ENCODE results near the gene ARHGAP12. TPM values are rescaled to one million over a fixed set of nuclear protein-coding genes. Genes with fewer than 3 reads are reported as not detected.

The ARHGAP12 gene
- total RNA-seq, 2 experiments from 2014 or later: 40.3 to 41.1 TPM

GRCh38 chr10:31940839-31941653, 12.4 kb upstream of the ARHGAP12 start:
- Histone ChIP-seq H3K4me3 (ENCODE audit: low read length) (no peak overlapping the region), H3K27me3 (ENCODE audit: control insufficient read depth in 1 of 2, insufficient read depth in 2 of 2, low read length in 2 of 2) (no peaks in the 10 kb centered on the region), H3K36me3 (ENCODE audit: insufficient read depth, low read length) (no peaks in the 10 kb centered on the region), H3K27ac (ENCODE audit: low read depth in 1 of 2, low read length in 2 of 2) (no peak overlapping the region), H3K9me3 (ENCODE audit: control insufficient read depth in 1 of 2, insufficient read depth in 1 of 2, low read length in 2 of 2) (no peaks in the 10 kb centered on the region), H3K4me1 (ENCODE audit: insufficient read depth, low read length) (no peaks in the 10 kb centered on the region)
- ATAC-seq (ENCODE audit: poor library complexity) (no peak), DNase-seq (no peak)
- Mint-ChIP-seq H3K4me3 (no peak overlapping the region), H3K27ac (no peak overlapping the region), H3K9me3 (no peaks in the 10 kb centered on the region), H3K4me1 (ENCODE audit: low read depth) (peaks cover 11% of the 10 kb centered on the region), H3K36me3 (ENCODE audit: low read depth) (no peaks in the 10 kb centered on the region), H3K27me3 (no peaks in the 10 kb centered on the region)
- CTCF ChIA-PET: no interaction called here
- POLR2A ChIA-PET: interaction anchor here (1.2 kb wide), 1 partner anchor 10 kb away, joined by 3 read pairs; no protein-coding TSS in a partner anchor
- intact Hi-C loops (cut with DNase I, micrococcal nuclease): no loop called here
- TF ChIP-seq CTCF (IDR thresholded peaks at IDR 0.05): no peak

- H3K27me3 ChIP-seq (ENCODE audit: control insufficient read depth in 1 of 2, insufficient read depth in 2 of 2, low read length in 2 of 2): no peaks in the 10 kb centered on the region
- ChIA-PET POLR2A (interaction anchor here (1.2 kb wide), 1 partner anchor 9 kb away, joined by 3 read pairs; no protein-coding TSS in a partner anchor), CTCF (no interaction called here)
- intact Hi-C loops (cut with DNase I, micrococcal nuclease): no loop called here
- Mint-ChIP-seq H3K9me3 (no peaks in the 10 kb centered on the region), H3K4me3 (no peak overlapping the region), H3K27ac (no peak overlapping the region), H3K27me3 (no peaks in the 10 kb centered on the region), H3K36me3 (ENCODE audit: low read depth) (no peaks in the 10 kb centered on the region), H3K4me1 (ENCODE audit: low read depth) (peaks cover 11% of the 10 kb centered on the region)
- no peak for TF ChIP-seq CTCF (IDR thresholded peaks at IDR 0.05)
- no peaks in the 10 kb centered on the region for H3K36me3 ChIP-seq (ENCODE audit: insufficient read depth, low read length)
- DNase-seq (no peak), ATAC-seq (ENCODE audit: poor library complexity) (no peak)
- no peak overlapping the region for H3K4me3 ChIP-seq (ENCODE audit: low read length)
- H3K4me1 ChIP-seq (ENCODE audit: insufficient read depth, low read length): no peaks in the 10 kb centered on the region
- no peak overlapping the region for H3K27ac ChIP-seq (ENCODE audit: low read depth in 1 of 2, low read length in 2 of 2)
- H3K9me3 ChIP-seq (ENCODE audit: control insufficient read depth in 1 of 2, insufficient read depth in 1 of 2, low read length in 2 of 2): no peaks in the 10 kb centered on the region
Observed at GRCh38 chr10:31939797-31940708, 11.4 kb upstream of the ARHGAP12 start.

- H3K4me3 Mint-ChIP-seq: no peak overlapping the region
- no peak overlapping the region for H3K27ac Mint-ChIP-seq
- H3K27me3 ChIP-seq (ENCODE audit: control insufficient read depth in 1 of 2, insufficient read depth in 2 of 2, low read length in 2 of 2): no peaks in the 10 kb centered on the region
- no peaks in the 10 kb centered on the region for H3K36me3 Mint-ChIP-seq (ENCODE audit: low read depth)
- no peak overlapping the region for H3K27ac ChIP-seq (ENCODE audit: low read depth in 1 of 2, low read length in 2 of 2)
- no peaks in the 10 kb centered on the region for H3K27me3 Mint-ChIP-seq
- ATAC-seq (ENCODE audit: poor library complexity): no peak
- TF ChIP-seq CTCF (IDR thresholded peaks at IDR 0.05): no peak
- no peaks in the 10 kb centered on the region for H3K36me3 ChIP-seq (ENCODE audit: insufficient read depth, low read length)
- H3K4me1 Mint-ChIP-seq (ENCODE audit: low read depth): peaks cover 11% of the 10 kb centered on the region
- intact Hi-C loops (cut with DNase I, micrococcal nuclease): no loop called here
- H3K4me3 ChIP-seq (ENCODE audit: low read length): no peak overlapping the region
- DNase-seq: no peak
- H3K4me1 ChIP-seq (ENCODE audit: insufficient read depth, low read length): no peaks in the 10 kb centered on the region
- H3K9me3 ChIP-seq (ENCODE audit: control insufficient read depth in 1 of 2, insufficient read depth in 1 of 2, low read length in 2 of 2): no peaks in the 10 kb centered on the region
- POLR2A ChIA-PET: no interaction called here
- no peaks in the 10 kb centered on the region for H3K9me3 Mint-ChIP-seq
- CTCF ChIA-PET: no interaction called here
Observed at GRCh38 chr10:31937371-31937770, 8.7 kb upstream of the ARHGAP12 start.
